Activated CD8-positive, alpha-beta T cell treated with anti-CD3 and anti-CD28 coated beads, Interleukin-2, amount 10 ng/mL, durations not matched to agents 7 days and 5 days (primary cell): ENCODE measurements around the gene METTL24. TPM values are rescaled to one million over a fixed set of nuclear protein-coding genes. Genes with fewer than 3 reads are reported as not detected.
A peak's percentile ranks its signal among the peaks of the same experiment; 100 is the strongest.

Source experiments
- ATAC-seq: fragments of 150-1000 bp; cut with Tn5 transposase; one replicate; pipeline ENCODE4 v1.10.0; 2021; ENCODE audit warnings: moderate library complexity
- CTCF ChIA-PET: fragments of 350-600 bp; sonication (Branson Sonifier 250); formaldehyde crosslinking; loops from one replicate; lab custom pipeline; 2021; ENCODE audit warnings: antibody characterized with exemption; lab: Charles Lee
- POLR2A ChIA-PET: fragments of 350-600 bp; sonication (Branson Sonifier 250); formaldehyde crosslinking; loops from one replicate; lab custom pipeline; 2021; ENCODE audit warnings: antibody characterized with exemption; lab: Charles Lee
- DNase-seq: peaks from one replicate; pipeline ENCODE4 v3.0.0-alpha.2; 2020
- H3K27ac Mint-ChIP-seq: one replicate; pipeline ENCODE4 v1.8.0; 2021; ENCODE audit warnings: mild to moderate bottlenecking, mixed read lengths
- H3K27me3 Mint-ChIP-seq: one replicate; pipeline ENCODE4 v1.8.0; 2021; ENCODE audit warnings: low read depth, mixed read lengths
- H3K36me3 Mint-ChIP-seq: one replicate; pipeline ENCODE4 v1.8.0; 2021; ENCODE audit warnings: low read depth, mixed read lengths
- H3K4me1 Mint-ChIP-seq: one replicate; pipeline ENCODE4 v1.8.0; 2021; ENCODE audit warnings: low read depth, mixed read lengths
- H3K4me3 Mint-ChIP-seq: one replicate; pipeline ENCODE4 v1.8.0; 2021; ENCODE audit warnings: mild to moderate bottlenecking, mixed read lengths
- H3K9me3 Mint-ChIP-seq: one replicate; pipeline ENCODE4 v1.8.0; 2022; ENCODE audit warnings: mixed read lengths; ENCODE audit not compliant: insufficient read depth
- total RNA-seq, 2 experiments: library from RNA; stranded (reverse); gene quantifications; one replicate each; pipeline ENCODE4 v1.2.3, GENCODE V29; 2021

METTL24 gene
- total RNA-seq, 2 experiments from 2014 or later = not detected

- Mint-ChIP-seq H3K4me3 (no peak overlapping the region), H3K27ac (no peak overlapping the region), H3K27me3 (no peaks in the 10 kb centered on the region), H3K4me1 (peaks cover 23% of the 10 kb centered on the region), H3K36me3 (no peaks in the 10 kb centered on the region), H3K9me3 (no peaks in the 10 kb centered on the region)
- DNase-seq (no peak), ATAC-seq (no peak)
- ChIA-PET CTCF (interaction anchor here (3.9 to 6.1 kb wide), 2 partner anchors 22 to 348 kb away, joined by 20 to 123 read pairs; no protein-coding TSS in a partner anchor), POLR2A (no interaction called here)
Measured at GRCh38 chr6:110387986-110388385, 29.8 kb upstream of the METTL24 start.

DNA sequence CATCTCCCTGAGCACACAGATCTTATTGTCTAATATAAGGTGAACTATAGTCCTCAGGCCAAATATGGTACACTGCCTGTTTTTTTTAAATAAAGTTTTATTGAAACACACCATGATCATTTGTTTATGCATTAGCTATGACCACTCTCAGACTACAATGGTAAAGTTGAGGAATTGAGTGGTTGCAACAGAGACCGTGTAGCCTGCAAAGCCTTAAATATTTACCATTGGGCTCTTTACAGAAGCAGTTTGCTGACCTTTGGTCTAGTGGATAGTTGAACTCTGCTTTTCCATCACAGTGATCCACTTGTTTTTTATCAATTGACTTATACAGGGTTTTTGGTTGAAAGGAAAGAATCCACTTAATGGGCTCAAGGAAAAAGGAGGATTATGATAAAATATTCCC lies 27.3 kb upstream of the METTL24 start:
- H3K36me3 Mint-ChIP-seq = no peaks in the 10 kb centered on the region
- DNase-seq (no peak), ATAC-seq (no peak)
- no peak overlapping the region for H3K27ac Mint-ChIP-seq
- peaks cover 17% of the 10 kb centered on the region for H3K4me1 Mint-ChIP-seq
- no peak overlapping the region for H3K4me3 Mint-ChIP-seq
- no peaks in the 10 kb centered on the region for H3K9me3 Mint-ChIP-seq
- CTCF ChIA-PET = interaction anchor here (1.5 kb wide), 1 partner anchor 346 kb away, joined by 6 read pairs; no protein-coding TSS in a partner anchor
- H3K27me3 Mint-ChIP-seq = peaks cover 2% of the 10 kb centered on the region
- POLR2A ChIA-PET = no interaction called here

DNA sequence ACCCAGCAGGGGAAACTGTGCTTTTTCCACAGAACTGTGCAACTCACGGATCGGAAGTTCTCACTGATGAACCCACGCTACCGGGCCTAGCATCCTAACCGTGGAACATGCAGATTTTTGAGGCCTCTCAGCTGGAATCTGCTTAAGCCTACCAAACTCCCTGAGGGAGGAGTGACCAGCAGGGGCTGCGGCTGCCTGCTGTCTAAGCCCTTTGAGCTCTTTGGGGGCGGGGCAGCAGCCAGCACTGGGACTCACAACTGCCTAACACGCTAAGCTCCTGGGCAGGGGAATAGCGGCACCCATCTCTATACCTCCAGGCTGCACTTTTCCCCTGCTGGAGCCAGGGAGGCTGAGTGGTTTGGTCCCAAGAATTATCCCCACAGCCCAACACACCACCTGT lies 20.4 kb upstream of the METTL24 start:
- no peak overlapping the region for H3K27ac Mint-ChIP-seq
- no peaks in the 10 kb centered on the region for H3K36me3 Mint-ChIP-seq
- H3K9me3 Mint-ChIP-seq = no peaks in the 10 kb centered on the region
- H3K4me1 Mint-ChIP-seq = no peaks in the 10 kb centered on the region
- DNase-seq (no peak), ATAC-seq (no peak)
- no peak overlapping the region for H3K4me3 Mint-ChIP-seq
- CTCF ChIA-PET = no interaction called here
- POLR2A ChIA-PET = no interaction called here
- H3K27me3 Mint-ChIP-seq = peaks cover 2% of the 10 kb centered on the region

DNA sequence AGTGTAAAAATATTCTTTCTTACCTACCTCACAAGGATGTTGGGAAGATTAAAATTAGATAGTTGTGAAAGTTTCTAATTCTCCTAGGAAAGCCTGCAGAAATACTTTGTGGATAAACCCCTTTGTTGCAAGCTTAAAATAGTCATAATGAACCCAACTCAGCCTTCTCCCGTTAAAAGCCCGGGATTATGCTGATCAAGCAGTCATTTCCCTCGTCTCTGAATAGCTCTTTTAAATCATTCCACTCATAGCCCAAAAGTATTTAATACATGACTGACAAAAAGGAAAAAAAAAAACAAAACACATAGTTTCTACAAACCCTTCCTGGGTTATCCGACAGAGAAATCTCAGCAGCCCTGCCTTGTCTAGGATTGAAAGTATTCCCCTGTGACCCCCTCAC lies 10.9 kb upstream of the METTL24 start:
- peaks cover 20% of the 10 kb centered on the region for H3K27me3 Mint-ChIP-seq
- no peak for DNase-seq
- no peaks in the 10 kb centered on the region for H3K9me3 Mint-ChIP-seq
- ChIA-PET CTCF (interaction anchor here (1.3 kb wide), 1 partner anchor 329 kb away, joined by 5 read pairs; no protein-coding TSS in a partner anchor), POLR2A (no interaction called here)
- no peak overlapping the region for H3K27ac Mint-ChIP-seq
- H3K4me1 Mint-ChIP-seq = peaks cover 19% of the 10 kb centered on the region
- no peaks in the 10 kb centered on the region for H3K36me3 Mint-ChIP-seq
- no peak for ATAC-seq
- no peak overlapping the region for H3K4me3 Mint-ChIP-seq

GRCh38 chr6:110368284-110368683 lies 10.1 kb upstream of the METTL24 start:
- CTCF ChIA-PET = interaction anchor here (0.9 to 1.3 kb wide), 2 partner anchors 23 to 328 kb away, joined by 3 to 5 read pairs; no protein-coding TSS in a partner anchor
- no peaks in the 10 kb centered on the region for H3K36me3 Mint-ChIP-seq
- ATAC-seq (no peak), DNase-seq (no peak)
- no peak overlapping the region for H3K4me3 Mint-ChIP-seq
- H3K9me3 Mint-ChIP-seq = no peaks in the 10 kb centered on the region
- POLR2A ChIA-PET = no interaction called here
- peaks cover 20% of the 10 kb centered on the region for H3K27me3 Mint-ChIP-seq
- H3K4me1 Mint-ChIP-seq = peaks cover 19% of the 10 kb centered on the region
- H3K27ac Mint-ChIP-seq = no peak overlapping the region

GRCh38 chr6:110367825-110368224 lies 9.7 kb upstream of the METTL24 start:
- ChIA-PET CTCF (interaction anchor here (0.9 to 1.3 kb wide), 3 partner anchors 16 to 328 kb away, joined by 3 to 5 read pairs (median 3); no protein-coding TSS in a partner anchor), POLR2A (no interaction called here)
- Mint-ChIP-seq H3K9me3 (no peaks in the 10 kb centered on the region), H3K27ac (no peak overlapping the region), H3K4me3 (no peak overlapping the region), H3K27me3 (peaks cover 20% of the 10 kb centered on the region), H3K36me3 (no peaks in the 10 kb centered on the region), H3K4me1 (peaks cover 19% of the 10 kb centered on the region)
- ATAC-seq = no peak
- DNase-seq = no peak

- no peak overlapping the region for H3K27ac Mint-ChIP-seq
- peaks cover 20% of the 10 kb centered on the region for H3K27me3 Mint-ChIP-seq
- DNase-seq (peak; percentile 28), ATAC-seq (peak; percentile 65)
- H3K36me3 Mint-ChIP-seq = no peaks in the 10 kb centered on the region
- no peaks in the 10 kb centered on the region for H3K9me3 Mint-ChIP-seq
- H3K4me1 Mint-ChIP-seq = peaks cover 19% of the 10 kb centered on the region
- ChIA-PET CTCF (interaction anchor here (1.1 to 3.2 kb wide), 3 partner anchors 15 to 189 kb away, joined by 3 to 20 read pairs (median 4); no protein-coding TSS in a partner anchor), POLR2A (no interaction called here)
- no peak overlapping the region for H3K4me3 Mint-ChIP-seq
Measured at GRCh38 chr6:110366975-110367374, 8.8 kb upstream of the METTL24 start.

GRCh38 chr6:110366256-110366655 lies 8.1 kb upstream of the METTL24 start:
- DNase-seq = no peak
- Mint-ChIP-seq H3K9me3 (no peaks in the 10 kb centered on the region), H3K4me1 (peaks cover 19% of the 10 kb centered on the region), H3K36me3 (no peaks in the 10 kb centered on the region), H3K4me3 (no peak overlapping the region), H3K27ac (peak overlapping the region; percentile 0), H3K27me3 (peaks cover 17% of the 10 kb centered on the region)
- ChIA-PET CTCF (interaction anchor here (1.0 to 3.2 kb wide), 4 partner anchors 12 to 188 kb away, joined by 3 to 20 read pairs (median 6); no protein-coding TSS in a partner anchor), POLR2A (no interaction called here)
- no peak for ATAC-seq

GRCh38 chr6:110364364-110365105 lies 6.4 kb upstream of the METTL24 start:
- no peaks in the 10 kb centered on the region for H3K36me3 Mint-ChIP-seq
- CTCF ChIA-PET = interaction anchor here (2.3 to 3.2 kb wide), 2 partner anchors 10 to 25 kb away, joined by 8 to 20 read pairs; no protein-coding TSS in a partner anchor
- ATAC-seq (no peak), DNase-seq (no peak)
- no peak overlapping the region for H3K27ac Mint-ChIP-seq
- POLR2A ChIA-PET = no interaction called here
- H3K4me3 Mint-ChIP-seq = no peak overlapping the region
- H3K9me3 Mint-ChIP-seq = no peaks in the 10 kb centered on the region
- peaks cover 8% of the 10 kb centered on the region for H3K27me3 Mint-ChIP-seq
- peaks cover 19% of the 10 kb centered on the region for H3K4me1 Mint-ChIP-seq

DNA sequence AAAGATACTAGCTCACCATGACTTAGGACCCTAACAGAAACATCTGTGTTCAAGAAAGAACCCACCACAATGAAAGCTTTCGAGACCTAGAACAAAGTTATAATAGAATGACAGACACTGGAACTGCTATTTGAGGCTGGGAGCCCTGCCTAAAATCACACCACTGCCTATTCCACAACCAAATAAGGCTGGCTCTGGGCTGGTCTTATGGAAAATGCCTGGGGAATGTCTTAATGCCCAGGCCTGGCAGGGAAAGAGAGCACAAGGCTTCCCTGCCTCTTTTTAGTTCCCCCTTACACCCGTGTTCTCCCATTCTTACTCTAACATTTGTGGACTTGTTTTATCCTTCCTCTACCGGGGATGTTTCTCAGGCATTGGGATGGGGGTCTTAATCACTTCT lies 5.6 kb upstream of the METTL24 start:
- H3K4me1 Mint-ChIP-seq = peaks cover 19% of the 10 kb centered on the region
- POLR2A ChIA-PET = no interaction called here
- H3K27me3 Mint-ChIP-seq = peaks cover 12% of the 10 kb centered on the region
- CTCF ChIA-PET = no interaction called here
- no peaks in the 10 kb centered on the region for H3K9me3 Mint-ChIP-seq
- ATAC-seq (no peak), DNase-seq (no peak)
- no peak overlapping the region for H3K4me3 Mint-ChIP-seq
- H3K27ac Mint-ChIP-seq = no peak overlapping the region
- no peaks in the 10 kb centered on the region for H3K36me3 Mint-ChIP-seq

DNA sequence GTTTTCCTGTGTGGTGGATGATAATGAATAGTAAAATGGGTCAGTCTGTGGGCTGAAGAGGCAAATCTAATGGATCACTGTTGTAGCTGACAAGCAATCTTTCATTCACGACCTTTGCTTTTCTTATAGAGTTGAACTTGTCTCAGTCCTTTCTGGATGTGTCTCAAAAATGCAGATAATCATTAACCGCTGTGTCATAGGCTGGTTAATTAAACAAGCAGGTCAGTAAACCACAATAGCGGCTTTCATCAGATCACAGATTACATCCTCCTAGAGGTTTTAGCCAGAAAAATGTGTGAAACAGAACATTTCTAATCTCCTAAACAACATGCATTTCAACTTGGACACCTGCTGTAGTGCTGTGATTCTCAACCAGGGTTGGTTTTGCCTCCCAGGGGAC lies 2.5 kb upstream of the METTL24 start:
- peaks cover 30% of the 10 kb centered on the region for H3K27me3 Mint-ChIP-seq
- H3K4me3 Mint-ChIP-seq = no peak overlapping the region
- POLR2A ChIA-PET = no interaction called here
- H3K4me1 Mint-ChIP-seq = peaks cover 6% of the 10 kb centered on the region
- DNase-seq (no peak), ATAC-seq (no peak)
- H3K27ac Mint-ChIP-seq = no peak overlapping the region
- H3K36me3 Mint-ChIP-seq = no peaks in the 10 kb centered on the region
- H3K9me3 Mint-ChIP-seq = no peaks in the 10 kb centered on the region
- CTCF ChIA-PET = no interaction called here

DNA sequence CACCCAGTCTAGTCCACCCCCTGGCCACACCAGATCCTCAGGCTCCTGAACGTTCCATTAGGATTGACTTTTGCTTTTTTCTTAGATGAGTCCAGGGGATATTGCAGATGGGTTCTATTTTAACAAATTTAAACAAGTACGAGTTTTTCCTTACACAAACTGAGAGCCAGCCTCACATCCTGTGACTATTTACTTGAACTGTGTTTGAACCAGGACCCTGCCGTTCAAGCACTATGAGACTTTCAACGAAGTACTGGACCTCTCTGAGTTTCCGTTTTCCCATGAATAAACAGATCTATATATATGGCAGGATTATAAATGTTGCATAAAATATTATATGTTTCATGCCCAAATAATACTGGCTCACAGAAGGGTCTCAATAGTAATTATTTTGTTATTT lies 1.4 kb upstream of the METTL24 start:
- no peak for DNase-seq

More for the DNA sequence above, 1.4 kb upstream of the METTL24 start:
- Mint-ChIP-seq H3K4me3 (no peak overlapping the region), H3K27ac (no peak overlapping the region), H3K4me1 (peaks cover 6% of the 10 kb centered on the region), H3K36me3 (no peaks in the 10 kb centered on the region), H3K27me3 (peaks cover 33% of the 10 kb centered on the region), H3K9me3 (no peaks in the 10 kb centered on the region)
- CTCF ChIA-PET = no interaction called here
- POLR2A ChIA-PET = no interaction called here
- no peak for ATAC-seq
